Choroid plexus epithelial cell (primary cell): ENCODE measurements around the gene ARHGAP4.

Experiments
- DNase-seq: peaks from one replicate; pipeline ENCODE4 v3.0.0-alpha.2; 2010; ENCODE audit warnings: low read depth
- H3K4me3 ChIP-seq: 2 replicates; pipeline ENCODE4 v1.5.1; 2011; ENCODE audit warnings: low read depth, mild to moderate bottlenecking, control low read depth, low read length, moderate library complexity
- TF ChIP-seq, protein P1 (sequence below): conservative IDR thresholded peaks from 2 replicates; pipeline ENCODE4 v1.5.1; 2011; ENCODE audit warnings: low read depth, mild to moderate bottlenecking, control low read depth, inconsistent platforms, low read length, moderate library complexity

The ARHGAP4 gene

DNA sequence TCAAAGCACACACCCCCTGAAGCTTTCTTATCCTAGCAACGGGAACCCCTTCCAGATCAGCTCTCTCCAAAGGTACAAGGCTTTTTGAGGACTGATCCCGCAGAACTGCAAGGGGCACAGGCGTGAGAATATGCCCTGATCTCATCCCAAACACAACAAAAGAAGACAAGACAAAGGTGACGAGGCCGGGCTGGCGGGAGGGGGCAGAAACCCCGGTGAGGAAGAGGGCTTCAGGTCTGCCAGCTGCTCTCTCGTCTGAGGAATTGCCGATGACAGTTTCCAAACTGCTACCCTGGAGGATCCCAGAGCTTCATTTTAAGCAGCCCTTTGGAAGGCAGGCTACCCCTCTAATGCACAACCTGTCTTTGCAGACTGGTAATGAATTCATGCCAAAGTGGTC, 42.2 kb upstream of the ARHGAP4 start:
- TF ChIP-seq, protein P1, sequence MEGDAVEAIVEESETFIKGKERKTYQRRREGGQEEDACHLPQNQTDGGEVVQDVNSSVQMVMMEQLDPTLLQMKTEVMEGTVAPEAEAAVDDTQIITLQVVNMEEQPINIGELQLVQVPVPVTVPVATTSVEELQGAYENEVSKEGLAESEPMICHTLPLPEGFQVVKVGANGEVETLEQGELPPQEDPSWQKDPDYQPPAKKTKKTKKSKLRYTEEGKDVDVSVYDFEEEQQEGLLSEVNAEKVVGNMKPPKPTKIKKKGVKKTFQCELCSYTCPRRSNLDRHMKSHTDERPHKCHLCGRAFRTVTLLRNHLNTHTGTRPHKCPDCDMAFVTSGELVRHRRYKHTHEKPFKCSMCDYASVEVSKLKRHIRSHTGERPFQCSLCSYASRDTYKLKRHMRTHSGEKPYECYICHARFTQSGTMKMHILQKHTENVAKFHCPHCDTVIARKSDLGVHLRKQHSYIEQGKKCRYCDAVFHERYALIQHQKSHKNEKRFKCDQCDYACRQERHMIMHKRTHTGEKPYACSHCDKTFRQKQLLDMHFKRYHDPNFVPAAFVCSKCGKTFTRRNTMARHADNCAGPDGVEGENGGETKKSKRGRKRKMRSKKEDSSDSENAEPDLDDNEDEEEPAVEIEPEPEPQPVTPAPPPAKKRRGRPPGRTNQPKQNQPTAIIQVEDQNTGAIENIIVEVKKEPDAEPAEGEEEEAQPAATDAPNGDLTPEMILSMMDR: no peak
- peak overlapping the region; percentile 83 for H3K4me3 ChIP-seq
- no peak for DNase-seq

DNA sequence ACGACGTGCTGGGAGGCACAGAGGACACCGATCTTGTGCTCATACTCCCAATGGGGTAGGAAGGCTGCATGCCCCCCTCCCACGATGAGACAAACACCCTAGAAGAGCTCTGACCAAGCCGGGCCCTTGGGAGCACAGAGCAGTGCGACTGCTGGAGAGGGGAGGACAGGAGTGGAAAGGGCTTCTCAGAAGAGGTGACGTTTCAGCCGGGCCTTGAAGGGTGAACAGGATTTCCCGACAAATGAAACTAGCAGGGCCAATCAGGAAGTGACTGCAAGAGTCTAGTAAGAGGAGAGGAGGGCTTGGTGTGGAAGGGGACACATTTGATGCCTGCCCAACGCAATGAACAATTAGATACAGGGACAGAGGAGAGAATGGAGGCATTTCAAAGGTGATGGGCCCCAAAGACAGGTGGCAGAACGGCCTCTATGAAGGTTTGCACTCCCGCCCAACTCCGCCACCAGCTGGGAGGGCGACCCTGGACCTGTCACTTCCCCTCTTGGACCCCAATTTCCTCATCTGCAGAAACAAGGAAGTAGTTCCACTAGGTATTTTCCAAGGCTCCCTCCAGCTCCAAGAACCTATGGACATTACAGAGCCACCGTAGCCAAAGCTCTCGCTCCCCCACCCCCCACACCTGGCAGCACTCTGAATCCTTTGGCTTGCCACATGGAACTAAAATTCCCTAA, 41.6 kb upstream of the ARHGAP4 start:
- DNase-seq: no peak
- TF ChIP-seq, protein P1: no peak
- no peak overlapping the region for H3K4me3 ChIP-seq

DNA sequence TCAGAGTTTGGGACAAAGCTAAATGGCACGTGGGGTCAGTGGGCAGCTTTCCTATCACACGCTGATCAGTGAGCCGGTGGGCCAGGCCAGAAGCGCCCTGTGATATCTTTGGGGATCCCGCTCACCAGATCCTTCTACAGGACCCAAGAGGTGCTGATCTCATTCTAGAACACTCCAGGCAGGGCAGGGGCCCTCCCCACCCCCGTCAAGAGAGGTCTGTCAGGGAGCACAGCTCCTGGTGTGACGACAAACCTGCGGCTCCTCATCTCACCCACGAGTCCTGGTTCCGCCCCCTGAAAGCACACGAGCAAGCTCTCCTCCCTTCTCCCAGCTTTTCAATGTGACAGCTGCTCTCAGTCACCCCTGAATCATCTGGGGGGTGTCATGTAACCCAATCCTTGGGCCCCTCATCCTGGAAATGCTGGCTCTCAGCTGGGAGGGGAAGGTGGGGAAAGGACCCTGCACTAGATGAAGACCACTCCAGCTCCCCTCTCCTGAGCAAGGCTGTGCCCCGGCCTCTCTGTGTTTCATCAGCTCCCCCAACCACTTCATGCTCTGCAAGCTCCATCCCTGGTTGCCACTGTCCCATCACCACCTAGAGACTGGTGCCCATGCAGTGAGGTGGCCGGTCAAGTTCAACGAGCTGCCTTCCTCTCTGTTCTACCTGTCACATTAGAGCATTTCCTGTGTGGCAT, 40.9 kb upstream of the ARHGAP4 start:
- no peak overlapping the region for H3K4me3 ChIP-seq
- no peak for DNase-seq
- TF ChIP-seq, protein P1: no peak

DNA sequence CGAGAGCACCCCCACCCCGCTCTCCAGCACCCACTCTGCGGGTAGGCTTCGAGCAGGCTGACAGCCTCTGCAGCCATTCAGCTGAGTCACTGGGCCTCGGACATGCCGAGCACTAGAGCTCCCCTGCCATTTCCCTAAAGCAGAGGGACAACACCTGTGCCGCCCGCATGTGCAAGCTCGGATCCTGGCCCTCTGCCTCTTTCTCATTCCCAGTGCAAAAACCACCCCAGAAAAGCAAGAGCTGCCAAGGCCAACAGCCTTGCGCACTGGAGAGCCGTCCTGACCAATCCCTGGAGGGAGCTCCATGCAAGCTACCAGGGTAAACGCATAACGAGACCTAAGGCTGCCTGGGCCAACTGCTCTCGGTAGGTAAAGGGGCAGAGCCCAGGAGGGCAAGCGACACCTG, 40.2 kb upstream of the ARHGAP4 start:
- no peak for DNase-seq
- no peak overlapping the region for H3K4me3 ChIP-seq
- TF ChIP-seq, protein P1: no peak

DNA sequence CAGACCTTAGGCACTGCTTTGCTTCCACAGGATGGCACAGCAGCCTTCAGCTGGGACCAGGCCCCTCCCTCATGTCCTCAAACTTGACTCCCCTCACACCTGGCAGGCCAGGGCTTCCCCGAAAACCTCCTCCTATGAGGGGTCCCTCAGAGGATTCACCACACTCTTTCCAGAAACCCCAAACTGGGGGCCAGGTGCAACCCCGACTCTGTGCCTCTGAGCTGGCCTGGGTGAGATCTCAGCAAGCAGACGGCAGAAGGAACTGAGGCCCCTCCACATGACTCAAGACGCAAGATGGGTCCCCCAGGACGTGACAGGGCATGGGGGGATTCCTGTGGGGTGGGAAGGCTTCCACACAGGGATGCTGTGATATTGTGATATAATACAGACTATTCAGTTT, 39.3 kb upstream of the ARHGAP4 start:
- no peak overlapping the region for H3K4me3 ChIP-seq
- DNase-seq: no peak
- TF ChIP-seq, protein P1: no peak

DNA sequence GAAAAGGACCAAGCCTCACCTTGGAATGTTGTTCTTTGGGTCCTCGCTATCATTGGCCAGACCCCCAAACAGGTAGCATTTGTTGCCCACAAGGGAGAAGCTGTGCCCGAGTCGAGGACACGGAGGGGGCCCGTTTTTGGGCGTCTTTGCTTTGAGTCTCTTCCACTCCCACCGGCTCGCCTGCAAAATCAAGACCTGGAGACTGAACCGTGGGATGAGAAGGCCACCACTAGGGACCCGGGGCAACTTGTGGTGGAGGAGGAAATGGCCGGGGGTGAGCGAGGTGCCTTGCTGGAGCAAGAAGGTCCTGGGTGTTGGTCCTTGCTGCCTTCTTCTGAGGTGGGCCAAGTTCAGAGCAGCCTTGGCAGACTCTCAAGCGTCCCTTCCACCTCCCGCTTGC, 38.0 kb upstream of the ARHGAP4 start:
- no peak overlapping the region for H3K4me3 ChIP-seq
- no peak for DNase-seq
- TF ChIP-seq, protein P1: no peak

DNA sequence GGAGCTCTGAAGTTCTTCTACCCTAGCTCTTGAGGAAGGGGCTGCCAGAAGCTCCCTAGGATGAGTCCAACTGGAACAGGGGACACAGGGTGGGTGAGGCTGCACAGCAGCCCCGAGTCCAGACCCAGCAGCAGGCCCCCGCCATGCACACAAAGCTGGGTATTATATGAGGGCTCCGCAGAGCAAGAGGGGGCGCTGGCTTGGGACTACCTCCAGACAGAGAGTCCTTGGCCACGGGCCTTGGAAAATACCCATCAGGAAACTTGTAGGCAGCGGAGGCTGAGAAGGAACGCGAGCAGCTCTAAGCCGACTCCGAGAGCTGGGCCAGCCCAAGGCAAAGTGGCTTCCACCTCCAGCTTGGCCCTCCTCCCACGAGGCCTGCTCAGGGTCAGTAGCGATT, 37.5 kb upstream of the ARHGAP4 start:
- H3K4me3 ChIP-seq: no peak overlapping the region
- TF ChIP-seq, protein P1: no peak
- no peak for DNase-seq
